ENCODE measurements around the gene PZP.

PZP gene

GRCh38 chr12:9108504-9109212, 99.5 kb downstream of the PZP start:
- Histone ChIP-seq H3K4me2 (ENCODE audit: low read depth, low read length, poor library complexity, severe bottlenecking) (no peak overlapping the region), H3K9me2 (replicated peaks; ENCODE audit: insufficient read depth, low read length) (no peaks in the 10 kb centered on the region), H3K4me3 (ENCODE audit: insufficient read depth, low read length, poor library complexity, severe bottlenecking) (no peak overlapping the region), H3F3A (ENCODE audit: insufficient read depth) (no peaks in the 10 kb centered on the region), H3K36me3 (ENCODE audit: low read length) (no peaks in the 10 kb centered on the region), H3K9ac (ENCODE audit: low read length) (no peak overlapping the region), H2AFZ (ENCODE audit: low read depth, low read length, severe bottlenecking) (no peak overlapping the region), H3K9me3 (ENCODE audit: insufficient read depth, low read length) (no peaks in the 10 kb centered on the region), H3K79me2 (ENCODE audit: insufficient read depth, low read length) (no peaks in the 10 kb centered on the region), H4K20me1 (ENCODE audit: low read depth, low read length) (no peaks in the 10 kb centered on the region), H3K27me3 (ENCODE audit: low read length) (no peaks in the 10 kb centered on the region), H3K27ac (ENCODE audit: low read depth, low read length) (no peak overlapping the region)
- TF ChIP-seq CTCF (IDR thresholded peaks at IDR 0.05; ENCODE audit: insufficient read depth, low read length, poor library complexity, severe bottlenecking) (no peak), EZH2phosphoT487 (conservative IDR thresholded peaks at IDR 0.05; ENCODE audit: low read length) (no peak)

GRCh38 chr12:9107542-9107873, 100.7 kb downstream of the PZP start:
- H3K79me2 ChIP-seq (ENCODE audit: insufficient read depth, low read length): no peaks in the 10 kb centered on the region
- no peaks in the 10 kb centered on the region for H3K9me2 ChIP-seq (replicated peaks; ENCODE audit: insufficient read depth, low read length)
- no peak overlapping the region for H2AFZ ChIP-seq (ENCODE audit: low read depth, low read length, severe bottlenecking)
- no peak overlapping the region for H3K27ac ChIP-seq (ENCODE audit: low read depth, low read length)
- TF ChIP-seq EZH2phosphoT487 (conservative IDR thresholded peaks at IDR 0.05; ENCODE audit: low read length) (no peak), CTCF (IDR thresholded peaks at IDR 0.05; ENCODE audit: insufficient read depth, low read length, poor library complexity, severe bottlenecking) (no peak)
- H3F3A ChIP-seq (ENCODE audit: insufficient read depth): no peaks in the 10 kb centered on the region
- H3K4me2 ChIP-seq (ENCODE audit: low read depth, low read length, poor library complexity, severe bottlenecking): no peak overlapping the region
- H3K27me3 ChIP-seq (ENCODE audit: low read length): no peaks in the 10 kb centered on the region
- H4K20me1 ChIP-seq (ENCODE audit: low read depth, low read length): no peaks in the 10 kb centered on the region
- H3K9ac ChIP-seq (ENCODE audit: low read length): no peak overlapping the region
- no peaks in the 10 kb centered on the region for H3K36me3 ChIP-seq (ENCODE audit: low read length)
- no peaks in the 10 kb centered on the region for H3K9me3 ChIP-seq (ENCODE audit: insufficient read depth, low read length)
- H3K4me3 ChIP-seq (ENCODE audit: insufficient read depth, low read length, poor library complexity, severe bottlenecking): no peak overlapping the region

GRCh38 chr12:9106610-9107541, 101.3 kb downstream of the PZP start:
- Histone ChIP-seq H3K9ac (ENCODE audit: low read length) (no peak overlapping the region), H3K9me2 (replicated peaks; ENCODE audit: insufficient read depth, low read length) (no peaks in the 10 kb centered on the region), H3K36me3 (ENCODE audit: low read length) (no peaks in the 10 kb centered on the region), H3K9me3 (ENCODE audit: insufficient read depth, low read length) (no peaks in the 10 kb centered on the region), H3K27ac (ENCODE audit: low read depth, low read length) (no peak overlapping the region), H3K27me3 (ENCODE audit: low read length) (no peaks in the 10 kb centered on the region), H3K4me2 (ENCODE audit: low read depth, low read length, poor library complexity, severe bottlenecking) (no peak overlapping the region), H3K4me3 (ENCODE audit: insufficient read depth, low read length, poor library complexity, severe bottlenecking) (no peak overlapping the region), H4K20me1 (ENCODE audit: low read depth, low read length) (no peaks in the 10 kb centered on the region), H3F3A (ENCODE audit: insufficient read depth) (no peaks in the 10 kb centered on the region), H3K79me2 (ENCODE audit: insufficient read depth, low read length) (no peaks in the 10 kb centered on the region), H2AFZ (ENCODE audit: low read depth, low read length, severe bottlenecking) (no peak overlapping the region)
- no peak for TF ChIP-seq CTCF (IDR thresholded peaks at IDR 0.05; ENCODE audit: insufficient read depth, low read length, poor library complexity, severe bottlenecking)
- TF ChIP-seq EZH2phosphoT487 (conservative IDR thresholded peaks at IDR 0.05; ENCODE audit: low read length): no peak
